NOMO-1 treated with dmso at 0.1 percent for 144 hours (cell line): ENCODE results near the gene EFHD2.

Experiments used
- DNase-seq: peaks from one replicate; lab custom pipeline; 2025; ENCODE audit not compliant: unreplicated experiment; lab: John Stamatoyannopoulos, UW

The EFHD2 gene

DNA sequence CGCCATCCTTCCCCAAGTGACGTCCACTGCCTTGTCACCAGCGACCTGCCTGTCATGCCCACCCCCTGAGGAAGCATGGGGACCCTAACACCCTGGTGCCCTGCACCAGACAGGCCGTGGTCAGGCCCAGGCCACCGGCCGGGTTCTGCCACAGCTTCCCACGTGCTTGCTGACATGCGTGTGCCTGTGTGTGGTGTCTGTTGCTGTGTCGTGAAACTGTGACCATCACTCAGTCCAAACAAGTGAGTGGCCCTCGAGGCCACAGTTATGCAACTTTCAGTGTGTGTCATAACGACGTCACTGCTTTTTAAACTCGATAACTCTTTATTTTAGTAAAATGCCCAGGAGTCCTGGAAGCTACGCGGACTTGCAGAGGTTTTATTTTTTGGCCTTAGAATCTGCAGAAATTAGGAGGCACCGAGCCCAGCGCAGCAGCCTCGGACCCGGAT lies 20.0 kb downstream of the EFHD2 start:
- no peak for DNase-seq

DNA sequence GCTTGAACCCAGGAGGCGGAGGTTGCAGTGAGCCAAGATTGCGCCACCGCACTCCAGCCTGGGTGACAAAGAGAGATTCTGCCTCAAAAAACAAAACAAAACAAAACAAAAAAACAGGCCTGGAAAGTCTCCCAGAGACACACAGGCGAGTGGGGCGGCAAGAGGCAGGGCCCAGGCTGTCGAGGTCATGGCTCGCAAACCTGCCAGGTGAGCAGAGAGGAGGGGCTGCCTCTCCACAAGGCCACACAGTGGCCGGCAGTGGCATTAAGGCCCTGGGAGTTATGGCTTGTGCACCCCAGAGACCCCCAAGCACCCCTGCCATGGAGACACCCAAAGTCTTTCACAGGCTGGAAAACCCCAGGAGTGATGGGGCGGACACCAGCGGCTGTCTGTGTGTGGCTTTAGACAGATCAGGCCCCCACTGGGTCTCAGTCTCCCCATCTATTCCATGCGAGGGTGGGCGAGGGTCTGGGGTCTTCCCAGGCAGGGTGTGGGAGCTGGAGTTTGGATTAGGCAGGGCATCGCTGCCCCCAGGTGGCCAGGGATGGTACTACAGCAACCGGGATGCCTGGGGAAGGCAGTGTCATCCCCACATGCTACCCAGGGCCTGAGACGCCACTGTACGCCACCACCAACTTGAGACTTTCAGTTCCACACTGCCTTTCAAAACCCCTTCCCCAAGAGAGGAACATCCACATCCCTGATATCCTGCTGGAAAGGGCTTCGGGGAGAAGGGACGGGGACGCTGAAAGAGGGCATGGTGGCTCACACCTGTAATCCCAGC lies 21.3 kb downstream of the EFHD2 start:
- DNase-seq, result no peak

DNA sequence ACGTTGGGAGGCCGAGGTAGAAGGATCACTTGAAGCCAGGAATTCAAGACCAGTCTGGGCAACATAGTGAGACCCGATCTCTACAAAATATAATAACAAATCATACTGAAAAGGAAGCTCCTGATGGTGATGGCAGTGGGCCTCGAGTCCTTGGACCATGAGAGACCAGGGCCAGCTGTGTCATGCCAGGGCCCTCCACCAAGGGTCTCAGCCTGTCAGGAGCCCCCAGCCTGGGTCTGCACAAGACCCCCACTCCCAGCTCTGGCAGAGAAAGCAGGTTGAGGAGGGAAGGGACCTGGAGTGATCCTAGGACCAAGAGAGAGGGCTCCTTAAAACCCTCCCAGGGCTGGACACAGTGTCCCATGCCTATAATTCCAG lies 21.9 kb downstream of the EFHD2 start:
- no peak for DNase-seq

DNA sequence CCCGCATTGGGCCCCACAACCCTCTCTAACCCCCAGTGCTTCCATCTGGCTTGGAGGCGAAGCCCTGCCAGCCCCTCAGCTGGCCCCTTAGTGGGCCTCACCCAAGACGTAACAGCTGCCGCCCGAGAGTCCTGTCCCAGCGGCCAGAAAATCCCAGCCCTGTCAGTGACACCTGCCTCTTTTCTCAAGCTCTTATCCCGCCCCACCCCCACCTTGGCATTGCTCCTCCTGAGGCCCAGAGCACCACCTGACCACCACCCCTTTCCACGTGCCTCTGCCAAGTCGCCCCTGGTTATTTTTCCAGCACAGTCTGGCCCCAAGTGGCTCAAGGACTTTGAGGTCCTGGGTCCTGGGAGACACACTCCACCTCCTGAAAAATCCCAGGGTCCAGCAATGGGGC lies 22.6 kb downstream of the EFHD2 start:
- DNase-seq, result no peak

DNA sequence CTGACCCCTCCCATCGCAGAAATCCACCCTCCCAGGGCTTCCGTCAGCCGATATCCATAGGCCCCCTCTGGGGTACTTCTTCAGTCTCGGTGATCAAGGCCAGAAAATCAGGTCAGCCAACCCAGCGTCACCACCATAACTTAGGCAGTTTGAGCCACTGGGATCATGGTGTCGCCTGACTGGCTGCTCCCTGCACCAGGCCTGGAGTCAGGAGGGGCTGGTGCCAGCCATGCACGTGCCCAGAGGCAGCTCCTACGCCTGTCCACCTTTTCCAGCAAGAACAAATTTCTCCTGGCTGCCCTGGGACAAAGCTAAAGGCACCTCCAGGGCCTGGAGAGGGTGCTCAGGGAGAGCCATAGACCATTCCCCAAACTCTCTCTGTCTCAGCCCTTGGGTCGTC lies 23.8 kb downstream of the EFHD2 start:
- no peak for DNase-seq

DNA sequence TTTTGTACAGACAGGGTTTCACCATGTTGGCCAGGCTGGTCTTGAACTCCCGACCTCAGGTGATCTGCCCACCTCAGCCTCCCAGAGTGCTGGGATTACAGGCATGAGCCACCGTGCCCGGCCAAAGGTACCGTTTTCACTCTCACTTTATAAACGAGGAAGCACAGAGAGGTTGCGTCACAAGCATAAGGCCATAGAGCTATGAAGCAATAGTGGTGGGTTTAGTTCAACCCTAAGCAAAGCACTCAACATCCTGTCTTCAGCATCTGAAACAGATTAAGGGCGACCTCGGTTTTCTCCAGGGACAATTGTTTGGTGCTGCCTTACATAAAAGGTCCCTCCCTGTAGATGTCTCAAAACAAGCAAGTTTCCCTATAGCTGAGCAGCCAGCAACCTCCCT lies 25.1 kb downstream of the EFHD2 start:
- peak; percentile 83 for DNase-seq

DNA sequence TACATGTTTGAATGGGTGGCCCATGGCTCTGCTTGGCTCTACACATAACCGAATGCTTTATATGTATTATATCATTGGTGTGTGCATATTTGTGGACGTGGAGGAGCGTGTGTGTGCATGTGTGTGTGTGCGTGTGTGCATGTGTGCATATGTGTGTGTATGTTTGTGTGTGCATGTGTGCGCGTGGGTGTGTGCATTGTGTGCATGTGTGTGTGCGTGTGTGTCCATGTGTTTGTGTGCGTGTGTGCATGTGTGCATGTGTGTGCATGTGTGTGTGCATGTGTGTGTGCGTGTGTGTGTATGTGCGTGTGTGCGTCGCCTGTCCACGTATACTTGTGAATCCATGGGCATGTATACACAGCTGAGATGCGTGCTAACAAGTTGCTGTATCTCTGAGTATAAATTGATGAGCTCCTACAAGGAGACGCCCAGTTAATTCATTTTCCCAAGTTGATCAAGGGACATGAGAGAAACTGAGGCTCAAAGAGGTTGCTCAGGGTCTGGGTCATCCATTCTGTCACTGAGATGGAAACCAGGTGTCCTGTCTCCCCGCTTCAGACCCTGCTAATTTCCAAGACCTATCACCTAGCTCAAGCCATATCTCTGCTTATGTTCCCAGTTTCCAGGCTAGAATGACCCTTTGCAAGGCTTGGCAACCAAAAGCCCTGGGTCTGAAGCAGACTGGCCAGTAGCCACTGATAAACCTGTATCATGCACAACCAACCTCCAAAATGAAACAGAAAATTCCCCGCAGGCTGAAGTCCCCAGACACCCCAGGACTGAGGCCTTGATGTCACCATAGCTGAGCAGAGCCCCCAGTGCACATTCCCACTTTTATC lies 25.8 kb downstream of the EFHD2 start:
- no peak for DNase-seq

DNA sequence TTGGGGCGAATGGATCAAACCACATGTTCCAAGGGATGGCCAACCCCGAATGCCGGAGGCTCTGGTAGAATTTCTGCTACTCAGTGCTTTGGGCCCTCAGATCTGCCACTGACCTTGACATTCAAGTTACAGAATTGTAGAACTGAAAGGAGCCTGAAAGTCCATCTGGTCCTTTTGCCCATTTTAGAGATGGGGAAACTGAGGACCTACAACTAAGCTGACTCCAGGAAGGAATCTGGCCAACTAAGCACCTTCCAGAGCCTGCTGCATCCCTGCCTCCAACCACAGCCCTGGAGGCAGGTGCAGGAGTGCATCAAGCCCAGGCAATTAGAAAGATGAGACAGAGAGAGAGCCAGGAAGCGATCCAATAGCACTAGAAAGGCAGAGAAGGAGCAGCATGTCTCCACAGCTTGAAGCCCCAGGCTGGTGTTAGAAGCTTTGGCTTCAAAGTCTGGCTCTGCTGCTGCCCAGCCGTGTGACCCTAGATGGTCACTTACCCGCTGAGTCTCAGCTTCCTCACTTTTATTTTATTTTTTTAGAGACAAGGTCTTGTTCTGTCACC lies 27.3 kb downstream of the EFHD2 start:
- no peak for DNase-seq

DNA sequence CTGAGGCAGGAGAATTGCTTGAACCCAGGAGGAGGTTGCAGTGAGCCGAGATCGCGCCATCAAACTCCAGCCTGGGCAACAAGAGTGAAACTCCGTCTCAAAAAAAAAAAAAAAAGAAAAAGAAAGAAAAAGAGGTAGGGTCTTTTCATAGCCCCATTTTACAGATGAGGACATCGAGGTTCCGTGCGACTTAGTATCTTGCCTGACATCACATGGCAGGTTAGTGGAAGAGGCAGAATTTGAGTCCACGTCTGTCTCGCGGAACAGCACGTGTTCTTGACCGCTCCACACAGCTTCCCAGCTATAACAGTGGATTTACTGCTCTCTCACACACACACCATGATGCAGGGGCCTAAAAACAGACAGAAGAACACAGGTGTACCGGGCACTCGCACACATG lies 29.6 kb downstream of the EFHD2 start:
- no peak for DNase-seq

DNA sequence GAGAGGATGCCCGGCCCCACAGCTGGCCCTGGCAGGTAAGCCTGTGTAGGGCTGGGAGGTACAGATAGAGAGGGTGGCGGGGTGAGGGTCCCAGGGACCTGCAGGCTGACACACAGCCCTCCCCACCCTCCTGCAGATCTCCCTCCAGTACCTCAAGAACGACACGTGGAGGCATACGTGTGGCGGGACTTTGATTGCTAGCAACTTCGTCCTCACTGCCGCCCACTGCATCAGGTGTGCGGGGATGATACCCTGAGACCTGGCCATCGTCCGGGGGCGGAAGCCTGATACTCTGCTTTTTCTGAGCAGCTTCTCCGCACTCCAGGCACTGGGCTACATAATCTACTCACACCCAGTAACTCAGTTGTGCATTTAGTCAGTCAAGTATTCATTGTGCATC lies 30.7 kb downstream of the EFHD2 start:
- no peak for DNase-seq

DNA sequence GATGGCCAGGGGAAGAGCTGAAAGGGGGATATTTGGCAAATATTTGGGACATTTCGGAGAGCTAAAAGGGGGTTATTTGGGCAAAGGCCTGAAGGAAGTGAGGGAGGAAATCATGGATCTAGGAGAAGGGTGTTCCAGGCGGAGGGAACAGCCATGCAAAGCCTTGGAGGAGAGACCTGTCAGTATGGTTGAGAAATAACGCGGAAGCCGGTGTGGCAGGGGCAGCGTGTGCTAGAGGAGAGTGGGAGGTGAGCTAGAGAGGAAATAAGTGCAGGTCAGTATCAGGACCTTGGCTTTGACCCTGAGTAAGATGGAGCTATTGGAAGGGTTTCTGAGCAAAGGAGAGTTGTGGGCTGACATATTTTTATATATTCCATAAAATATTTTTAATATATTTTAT lies 31.6 kb downstream of the EFHD2 start:
- DNase-seq, result no peak

DNA sequence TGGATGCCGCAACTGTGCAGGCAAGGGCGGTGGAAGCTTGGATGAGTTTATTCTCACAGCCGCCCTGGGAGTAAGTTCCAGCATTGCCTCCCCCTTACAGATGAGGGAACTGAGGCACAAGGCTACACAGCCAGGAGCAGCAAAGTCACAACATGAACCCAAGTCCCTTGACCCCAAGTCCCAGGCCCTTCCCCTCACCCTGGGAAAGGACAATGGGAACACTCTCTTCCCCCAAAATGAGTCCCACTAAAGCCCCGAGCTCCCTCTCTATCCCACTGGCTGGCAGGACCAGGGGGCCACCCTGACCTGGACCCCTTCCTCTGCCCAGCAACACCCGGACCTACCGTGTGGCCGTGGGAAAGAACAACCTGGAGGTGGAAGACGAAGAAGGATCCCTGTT lies 32.4 kb downstream of the EFHD2 start:
- DNase-seq, result no peak

DNA sequence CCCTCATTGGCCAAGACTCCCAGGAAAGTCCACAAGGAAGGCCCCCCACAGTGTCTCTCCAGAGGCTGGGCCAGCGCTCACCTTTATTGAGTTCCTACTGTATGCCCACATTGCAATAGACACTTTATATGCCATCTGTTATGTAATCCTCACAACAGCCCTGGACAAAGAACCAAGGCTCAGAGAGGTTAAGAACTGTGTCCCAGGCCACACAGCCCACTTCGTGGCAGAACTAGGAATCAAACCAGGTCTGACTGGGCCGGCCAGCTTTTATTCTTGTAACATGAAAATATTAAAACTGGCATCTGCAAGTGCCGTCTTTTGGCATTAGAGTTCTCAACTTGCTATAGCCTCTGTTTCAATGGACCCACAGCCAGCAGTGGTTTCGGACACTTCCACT lies 33.1 kb downstream of the EFHD2 start:
- DNase-seq, result no peak

DNA sequence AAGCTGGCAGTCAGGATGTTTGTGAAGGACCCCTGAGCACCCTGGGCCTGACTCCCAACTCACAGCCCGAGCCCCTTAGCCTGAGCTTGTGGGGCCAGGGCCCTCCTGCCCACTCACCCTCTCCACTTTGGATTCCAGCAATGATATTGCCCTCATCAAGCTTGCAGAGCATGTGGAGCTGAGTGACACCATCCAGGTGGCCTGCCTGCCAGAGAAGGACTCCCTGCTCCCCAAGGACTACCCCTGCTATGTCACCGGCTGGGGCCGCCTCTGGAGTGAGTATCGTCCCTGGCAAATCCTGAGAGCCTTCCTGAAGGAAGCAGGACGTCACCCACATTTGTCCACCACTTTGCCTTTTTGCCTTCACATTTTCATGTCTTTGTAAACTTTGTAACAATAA lies 33.6 kb downstream of the EFHD2 start:
- DNase-seq, result no peak

DNA sequence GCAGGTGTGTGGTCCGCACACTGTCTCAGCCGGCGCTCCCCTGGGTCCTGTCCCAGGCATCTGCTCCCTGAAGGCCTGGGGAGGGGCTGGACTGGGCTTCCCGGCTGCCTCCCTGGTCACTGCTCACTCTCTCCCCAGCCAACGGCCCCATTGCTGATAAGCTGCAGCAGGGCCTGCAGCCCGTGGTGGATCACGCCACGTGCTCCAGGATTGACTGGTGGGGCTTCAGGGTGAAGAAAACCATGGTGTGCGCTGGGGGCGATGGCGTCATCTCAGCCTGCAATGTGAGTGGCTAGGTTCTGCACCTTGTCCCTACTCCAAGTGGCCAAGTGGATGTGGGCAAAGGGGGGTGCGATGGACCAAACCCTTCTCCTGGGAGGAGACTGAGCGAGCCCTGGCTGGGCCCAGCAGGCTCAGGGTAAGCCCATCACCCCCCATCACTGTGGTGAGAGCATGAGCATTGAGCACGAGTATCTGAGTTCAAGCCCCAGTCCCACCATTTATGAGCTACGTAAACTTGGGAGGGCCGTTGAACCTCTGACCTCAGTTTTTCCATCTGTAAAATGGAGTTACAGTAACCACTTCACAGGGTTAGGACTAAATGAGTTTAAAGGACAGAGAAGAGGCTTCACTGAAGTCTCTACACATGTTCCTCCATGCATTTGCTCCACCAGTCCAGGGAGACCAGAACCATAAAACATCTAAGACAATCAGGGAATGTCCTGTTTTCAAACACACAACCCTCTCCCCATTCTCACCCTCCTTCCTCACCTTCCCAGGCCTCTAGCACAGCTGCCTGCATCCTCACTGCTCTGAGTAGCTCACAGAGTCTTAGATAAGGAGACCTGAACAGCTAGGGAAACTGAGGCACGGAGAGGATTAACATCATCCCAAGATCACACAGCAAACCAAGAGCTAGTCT lies 35.0 kb downstream of the EFHD2 start:
- no peak for DNase-seq

DNA sequence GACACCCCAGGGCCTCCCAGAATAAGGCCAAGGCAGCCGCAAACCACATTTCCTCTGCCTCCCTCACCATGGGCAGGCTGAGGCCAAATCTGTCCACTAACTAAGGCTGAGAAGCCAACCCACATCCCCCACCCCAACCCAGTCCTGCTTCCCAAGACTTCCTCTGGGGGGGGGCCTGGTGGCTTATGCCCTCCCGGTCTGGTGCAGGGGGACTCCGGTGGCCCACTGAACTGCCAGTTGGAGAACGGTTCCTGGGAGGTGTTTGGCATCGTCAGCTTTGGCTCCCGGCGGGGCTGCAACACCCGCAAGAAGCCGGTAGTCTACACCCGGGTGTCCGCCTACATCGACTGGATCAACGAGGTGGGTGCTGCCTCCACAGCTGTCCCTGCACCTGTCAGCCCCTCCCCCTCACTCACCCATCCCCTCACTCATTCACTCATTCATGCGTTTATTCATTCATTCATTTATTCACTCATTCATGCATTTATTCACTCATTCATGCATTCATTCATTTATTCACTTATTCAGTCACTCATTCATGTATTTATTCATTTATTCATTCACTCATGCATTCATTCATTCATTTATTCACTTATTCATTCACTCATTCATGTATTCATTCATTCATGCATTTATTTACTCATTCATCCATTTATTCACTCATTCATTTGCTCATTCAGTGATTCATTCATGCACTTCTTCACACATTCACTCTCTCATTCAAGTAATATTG lies 35.9 kb downstream of the EFHD2 start:
- DNase-seq, result no peak

DNA sequence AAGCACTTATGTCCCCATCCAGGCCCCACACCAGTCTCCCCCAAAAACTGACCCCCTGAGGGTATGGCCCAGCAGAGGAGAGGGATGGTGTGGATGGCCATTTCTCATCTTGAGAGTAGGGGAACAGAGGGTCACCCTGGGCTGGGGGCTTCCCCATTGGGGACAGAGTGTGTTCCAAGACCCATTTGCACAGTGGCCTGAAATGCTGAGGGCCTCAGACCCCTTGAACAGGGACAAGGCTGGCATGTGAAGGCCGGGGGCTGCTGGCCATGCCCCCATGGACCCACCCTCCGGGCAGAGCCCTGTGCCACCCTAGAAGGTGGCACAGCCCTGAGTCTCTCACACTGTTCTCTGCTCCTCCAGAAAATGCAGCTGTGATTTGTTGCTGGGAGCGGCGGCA lies 36.5 kb downstream of the EFHD2 start:
- DNase-seq, result no peak

DNA sequence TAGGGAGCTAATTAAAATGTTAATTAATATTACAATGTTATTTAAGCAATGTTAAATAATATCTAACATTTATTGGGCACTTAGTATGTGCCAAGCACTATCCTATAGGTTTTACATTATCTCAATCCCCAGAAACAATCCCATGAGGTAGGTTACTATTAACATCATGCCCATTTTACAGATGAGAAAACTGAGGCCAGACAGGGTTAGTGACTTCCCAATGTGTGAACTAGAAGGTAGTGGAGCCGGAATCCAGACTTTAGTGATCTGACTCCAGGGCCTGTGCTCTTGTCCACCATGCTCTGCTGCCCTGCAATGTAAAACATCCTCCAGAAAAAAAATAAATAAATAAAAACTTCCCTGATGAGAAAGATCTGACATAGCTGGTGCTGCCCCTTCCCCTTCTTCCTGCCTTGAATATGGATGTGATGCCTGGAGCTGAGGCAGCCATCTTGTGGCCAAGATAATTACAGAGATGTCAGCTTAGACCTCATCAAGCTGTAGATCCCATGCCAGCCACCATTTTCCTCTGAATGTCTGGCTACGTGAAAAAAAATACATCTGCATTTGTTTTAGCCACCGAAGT lies 39.3 kb downstream of the EFHD2 start:
- no peak for DNase-seq

DNA sequence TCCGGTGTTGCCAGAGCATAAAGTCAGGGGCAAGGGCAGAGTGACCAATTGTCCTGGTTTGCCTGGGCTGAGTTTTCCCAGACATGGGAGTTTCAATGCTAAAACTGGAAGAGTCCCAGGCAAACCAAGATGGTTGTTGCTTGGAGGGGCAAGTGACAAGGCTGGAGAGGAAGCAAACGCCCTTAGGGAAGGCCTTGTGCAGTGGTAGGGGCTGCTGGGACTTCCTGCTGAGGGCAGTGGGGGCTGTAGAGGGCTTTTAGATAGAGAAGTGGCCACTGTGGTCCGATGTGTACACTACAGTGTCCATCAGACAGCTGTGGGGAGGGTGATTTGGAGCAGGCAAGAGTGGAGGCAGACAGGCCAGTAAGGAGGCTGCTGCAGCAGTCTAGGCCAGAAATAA lies 39.9 kb downstream of the EFHD2 start:
- no peak for DNase-seq
